Activated naive CD8-positive, alpha-beta T cell treated with anti-CD3 and anti-CD28 coated beads for 36 hours (primary cell): Measurements from ENCODE around the gene TFF3. TPM values are rescaled to one million over a fixed set of nuclear protein-coding genes. Genes with fewer than 3 reads are reported as not detected.

ENCODE experiments used
- DNase-seq: peaks from one replicate; pipeline ENCODE4 v3.0.0; 2021
- H3K27ac Mint-ChIP-seq: one replicate; pipeline ENCODE4 v1.8.0; 2022; ENCODE audit warnings: mild to moderate bottlenecking, moderate library complexity, mixed read lengths
- H3K27me3 Mint-ChIP-seq: one replicate; pipeline ENCODE4 v1.8.0; 2022; ENCODE audit warnings: mild to moderate bottlenecking, mixed read lengths
- H3K36me3 Mint-ChIP-seq: one replicate; pipeline ENCODE4 v1.8.0; 2021; ENCODE audit warnings: mild to moderate bottlenecking, mixed read lengths
- H3K4me1 Mint-ChIP-seq: one replicate; pipeline ENCODE4 v1.8.0; 2021; ENCODE audit warnings: mixed read lengths
- H3K4me3 Mint-ChIP-seq: one replicate; pipeline ENCODE4 v1.8.0; 2022; ENCODE audit warnings: mild to moderate bottlenecking, moderate library complexity, mixed read lengths
- H3K9me3 Mint-ChIP-seq: one replicate; pipeline ENCODE4 v1.8.0; 2022; ENCODE audit warnings: mixed read lengths
- total RNA-seq, 2 experiments: library from RNA; stranded (reverse); gene quantifications; one replicate each; pipeline ENCODE4 v1.2.3, GENCODE V29; 2021

TFF3 gene
- total RNA-seq, 2 experiments from 2014 or later, result not detected

- no peak overlapping the region for H3K4me3 Mint-ChIP-seq
- H3K27ac Mint-ChIP-seq, result no peak overlapping the region
- DNase-seq, result no peak
- H3K36me3 Mint-ChIP-seq, result no peaks in the 10 kb centered on the region
- no peaks in the 10 kb centered on the region for H3K27me3 Mint-ChIP-seq
- no peaks in the 10 kb centered on the region for H3K9me3 Mint-ChIP-seq
- peaks cover 7% of the 10 kb centered on the region for H3K4me1 Mint-ChIP-seq
These were observed 34.0 kb downstream of the TFF3 start for GRCh38 chr21:42281181-42281680.

GRCh38 chr21:42280356-42281180 lies 34.6 kb downstream of the TFF3 start:
- no peak overlapping the region for H3K4me3 Mint-ChIP-seq
- H3K4me1 Mint-ChIP-seq, result peaks cover 2% of the 10 kb centered on the region
- H3K9me3 Mint-ChIP-seq, result no peaks in the 10 kb centered on the region
- H3K36me3 Mint-ChIP-seq, result no peaks in the 10 kb centered on the region
- H3K27ac Mint-ChIP-seq, result no peak overlapping the region
- DNase-seq, result no peak
- no peaks in the 10 kb centered on the region for H3K27me3 Mint-ChIP-seq

GRCh38 chr21:42279888-42280287 lies 35.3 kb downstream of the TFF3 start:
- Mint-ChIP-seq H3K27ac (no peak overlapping the region), H3K9me3 (no peaks in the 10 kb centered on the region), H3K4me1 (no peaks in the 10 kb centered on the region), H3K4me3 (no peak overlapping the region), H3K36me3 (peaks cover 2% of the 10 kb centered on the region), H3K27me3 (no peaks in the 10 kb centered on the region)
- no peak for DNase-seq

DNA sequence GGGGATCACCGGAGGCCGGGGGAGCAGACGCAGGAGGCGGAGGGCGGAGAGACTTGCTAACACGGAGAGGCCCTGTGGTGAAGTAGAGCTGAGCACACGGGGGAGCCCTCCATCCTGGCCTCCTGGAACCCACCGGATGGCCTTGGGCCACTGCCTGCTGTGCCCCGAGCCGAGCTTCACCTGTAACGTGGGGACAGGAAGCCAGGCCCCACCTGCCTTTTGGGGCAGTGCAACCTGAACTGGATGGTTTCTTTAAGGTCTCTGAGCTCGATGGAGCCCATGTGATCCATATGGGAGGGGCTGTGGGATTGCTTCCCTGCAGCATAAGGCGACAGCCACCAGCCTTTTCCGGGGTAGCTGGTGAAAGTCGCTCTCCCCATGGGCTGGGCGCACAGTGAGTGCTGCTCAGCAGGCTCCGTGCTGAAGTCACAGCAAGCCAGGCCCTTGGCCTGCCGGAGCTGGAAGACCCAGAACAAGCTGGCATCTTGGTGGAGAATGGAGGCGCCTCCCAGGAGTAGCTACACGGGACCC lies 35.8 kb downstream of the TFF3 start:
- H3K36me3 Mint-ChIP-seq, result peaks cover 2% of the 10 kb centered on the region
- no peaks in the 10 kb centered on the region for H3K9me3 Mint-ChIP-seq
- H3K4me1 Mint-ChIP-seq, result no peaks in the 10 kb centered on the region
- no peak for DNase-seq
- no peaks in the 10 kb centered on the region for H3K27me3 Mint-ChIP-seq
- H3K27ac Mint-ChIP-seq, result no peak overlapping the region
- H3K4me3 Mint-ChIP-seq, result no peak overlapping the region

- no peaks in the 10 kb centered on the region for H3K4me1 Mint-ChIP-seq
- no peak overlapping the region for H3K4me3 Mint-ChIP-seq
- peaks cover 2% of the 10 kb centered on the region for H3K36me3 Mint-ChIP-seq
- H3K27me3 Mint-ChIP-seq, result no peaks in the 10 kb centered on the region
- H3K27ac Mint-ChIP-seq, result no peak overlapping the region
- DNase-seq, result no peak
- no peaks in the 10 kb centered on the region for H3K9me3 Mint-ChIP-seq
These were observed 36.6 kb downstream of the TFF3 start for GRCh38 chr21:42278451-42279149.

- Mint-ChIP-seq H3K9me3 (no peaks in the 10 kb centered on the region), H3K4me3 (no peak overlapping the region), H3K27me3 (no peaks in the 10 kb centered on the region), H3K27ac (no peak overlapping the region), H3K4me1 (no peaks in the 10 kb centered on the region), H3K36me3 (peaks cover 2% of the 10 kb centered on the region)
- DNase-seq, result no peak
These were observed 37.6 kb downstream of the TFF3 start for GRCh38 chr21:42277593-42277992.

DNA sequence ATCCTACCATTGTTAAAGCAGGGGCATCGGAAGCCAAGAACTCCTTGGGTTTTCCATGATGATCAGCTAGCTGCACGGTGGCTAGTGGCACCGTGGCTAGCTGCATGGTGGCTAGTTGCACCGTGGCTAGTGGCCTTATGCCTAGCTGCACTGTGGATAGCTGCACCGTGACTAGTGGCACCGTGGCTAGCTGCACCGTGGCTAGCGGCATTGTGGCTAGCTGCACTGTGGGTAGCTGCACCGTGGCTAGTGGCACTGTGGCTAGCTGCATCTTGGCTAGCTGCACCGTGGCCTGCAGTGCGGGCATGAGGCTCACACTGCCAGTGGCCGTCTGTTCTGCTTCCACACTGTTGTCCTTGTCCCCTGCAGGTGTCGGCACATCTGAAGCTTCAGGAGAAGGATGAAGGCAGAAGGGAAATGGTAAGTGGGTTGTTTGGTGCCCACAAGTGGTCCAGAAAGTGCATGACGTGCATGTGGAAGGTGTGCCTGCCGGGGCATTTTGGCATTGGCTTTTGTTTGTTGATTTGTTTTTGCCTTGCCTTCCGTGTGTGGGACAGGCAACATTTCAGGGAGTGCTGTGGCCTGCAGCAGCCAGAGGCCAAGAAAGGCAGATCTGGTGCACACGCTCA lies 38.6 kb downstream of the TFF3 start:
- Mint-ChIP-seq H3K4me1 (no peaks in the 10 kb centered on the region), H3K27me3 (no peaks in the 10 kb centered on the region), H3K9me3 (no peaks in the 10 kb centered on the region), H3K4me3 (no peak overlapping the region), H3K36me3 (peaks cover 2% of the 10 kb centered on the region), H3K27ac (no peak overlapping the region)
- DNase-seq, result no peak

DNA sequence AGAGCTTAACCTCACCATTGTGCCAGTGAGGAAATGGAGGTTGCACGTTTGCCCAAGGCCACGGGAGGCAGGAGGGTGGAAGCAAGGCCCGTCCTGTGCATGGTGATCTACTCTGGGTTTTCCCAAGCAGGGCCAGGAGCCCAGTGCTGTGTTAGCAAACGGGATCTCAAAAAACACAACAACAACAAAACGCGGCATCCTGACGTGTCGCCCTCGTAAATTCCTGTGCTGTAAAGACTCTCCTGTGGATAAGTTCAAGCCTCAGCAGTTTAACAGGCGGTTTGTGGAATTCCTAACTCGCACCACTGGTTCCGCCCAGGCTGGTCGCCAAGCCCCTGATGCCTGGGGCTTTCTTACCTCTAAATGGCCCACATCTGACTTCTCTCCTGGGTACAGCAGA lies 39.1 kb downstream of the TFF3 start:
- H3K9me3 Mint-ChIP-seq, result no peaks in the 10 kb centered on the region
- H3K27me3 Mint-ChIP-seq, result no peaks in the 10 kb centered on the region
- no peak overlapping the region for H3K27ac Mint-ChIP-seq
- no peaks in the 10 kb centered on the region for H3K4me1 Mint-ChIP-seq
- DNase-seq, result no peak
- H3K4me3 Mint-ChIP-seq, result no peak overlapping the region
- H3K36me3 Mint-ChIP-seq, result peaks cover 2% of the 10 kb centered on the region

GRCh38 chr21:42272984-42273600 lies 42.1 kb downstream of the TFF3 start:
- Mint-ChIP-seq H3K27ac (no peak overlapping the region), H3K27me3 (no peaks in the 10 kb centered on the region), H3K9me3 (no peaks in the 10 kb centered on the region), H3K4me1 (peaks cover 14% of the 10 kb centered on the region), H3K36me3 (peaks cover 2% of the 10 kb centered on the region), H3K4me3 (no peak overlapping the region)
- DNase-seq, result no peak

DNA sequence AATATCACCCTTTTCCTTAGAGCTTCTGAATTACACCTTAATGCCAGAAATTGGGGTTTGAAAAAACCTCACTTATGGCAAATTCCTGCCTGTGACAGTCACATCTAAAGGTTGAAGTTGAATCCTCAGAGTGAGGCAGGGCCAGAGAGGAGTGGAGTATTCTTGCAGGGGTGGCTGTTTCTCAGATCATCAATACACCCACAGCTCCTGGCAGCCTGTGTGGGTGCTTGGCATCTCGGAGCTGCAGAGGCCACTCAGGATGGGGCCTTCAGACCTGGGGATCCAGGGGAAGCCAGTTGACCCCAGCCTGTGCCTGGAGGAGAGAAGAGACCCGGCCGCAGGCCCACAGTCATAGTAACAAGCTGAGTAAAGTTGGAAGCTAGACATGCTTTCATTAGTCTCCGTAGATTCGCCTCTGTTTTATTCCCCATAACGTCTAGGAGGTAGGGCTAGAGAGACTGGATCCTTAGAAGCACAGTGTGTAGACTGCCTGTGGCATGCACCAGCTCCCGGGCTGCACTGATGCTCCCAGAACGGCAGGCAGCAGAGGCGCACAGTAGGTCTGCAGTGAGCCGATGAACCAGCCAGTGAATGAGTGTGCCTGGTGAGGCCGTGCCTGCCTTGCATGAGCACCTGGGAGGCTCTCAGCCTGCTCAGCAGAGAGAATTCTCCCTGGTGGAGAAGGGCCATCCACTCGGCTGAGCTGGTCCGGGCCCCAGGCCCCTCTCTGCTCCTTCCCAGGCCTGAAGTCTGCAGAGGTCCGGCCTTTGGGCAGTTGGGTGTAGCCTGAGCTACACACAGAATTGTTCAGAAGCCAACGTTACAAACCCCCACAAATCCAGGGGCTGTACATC lies 42.9 kb downstream of the TFF3 start:
- H3K4me3 Mint-ChIP-seq, result no peak overlapping the region
- H3K27me3 Mint-ChIP-seq, result no peaks in the 10 kb centered on the region
- no peak overlapping the region for H3K27ac Mint-ChIP-seq
- H3K9me3 Mint-ChIP-seq, result no peaks in the 10 kb centered on the region
- no peak for DNase-seq
- peaks cover 18% of the 10 kb centered on the region for H3K4me1 Mint-ChIP-seq
- H3K36me3 Mint-ChIP-seq, result peaks cover 2% of the 10 kb centered on the region

DNA sequence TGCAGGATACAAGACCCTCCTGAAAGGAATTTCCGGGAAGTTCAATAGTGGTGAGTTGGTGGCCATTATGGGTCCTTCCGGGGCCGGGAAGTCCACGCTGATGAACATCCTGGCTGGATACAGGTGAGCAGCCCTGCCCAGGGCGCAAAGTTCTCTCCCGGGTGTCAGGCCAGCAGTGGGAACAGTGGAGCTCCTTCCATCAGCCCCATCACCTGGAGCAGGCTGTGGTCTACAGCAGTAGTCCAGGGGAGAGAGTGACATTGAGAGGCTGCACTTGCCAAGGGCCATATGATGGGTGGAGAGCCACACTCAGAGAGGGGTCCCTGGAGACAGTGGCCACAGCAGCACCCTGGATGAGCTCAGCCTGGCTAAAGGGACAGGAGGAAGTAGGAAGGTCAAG lies 44.1 kb downstream of the TFF3 start:
- Mint-ChIP-seq H3K27ac (no peak overlapping the region), H3K36me3 (peaks cover 4% of the 10 kb centered on the region), H3K4me3 (no peak overlapping the region), H3K4me1 (peaks cover 28% of the 10 kb centered on the region), H3K27me3 (no peaks in the 10 kb centered on the region), H3K9me3 (no peaks in the 10 kb centered on the region)
- DNase-seq, result no peak

DNA sequence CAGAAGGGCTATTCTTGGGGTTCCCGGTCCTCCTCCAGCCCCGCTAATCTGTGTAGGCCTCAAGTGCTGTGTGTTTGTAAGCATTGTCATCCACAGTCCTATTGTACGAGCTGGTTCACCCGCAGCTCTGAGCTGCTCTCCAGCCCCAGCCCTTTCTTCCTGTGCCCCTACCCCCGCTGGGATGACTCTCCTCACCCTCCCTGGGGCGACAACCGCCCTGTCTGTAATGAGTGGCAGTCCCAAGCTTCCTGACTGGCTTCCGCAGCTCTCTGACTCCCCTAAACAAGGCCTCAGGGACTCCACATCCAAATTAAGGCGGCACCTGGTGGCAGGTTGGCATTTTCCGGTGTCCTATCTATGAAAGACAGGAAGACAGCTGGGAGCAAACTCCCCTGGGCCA lies 45.8 kb downstream of the TFF3 start:
- Mint-ChIP-seq H3K4me1 (peaks cover 30% of the 10 kb centered on the region), H3K27ac (peak overlapping the region; percentile 87), H3K9me3 (no peaks in the 10 kb centered on the region), H3K27me3 (no peaks in the 10 kb centered on the region), H3K4me3 (no peak overlapping the region), H3K36me3 (peaks cover 2% of the 10 kb centered on the region)
- DNase-seq, result no peak

DNA sequence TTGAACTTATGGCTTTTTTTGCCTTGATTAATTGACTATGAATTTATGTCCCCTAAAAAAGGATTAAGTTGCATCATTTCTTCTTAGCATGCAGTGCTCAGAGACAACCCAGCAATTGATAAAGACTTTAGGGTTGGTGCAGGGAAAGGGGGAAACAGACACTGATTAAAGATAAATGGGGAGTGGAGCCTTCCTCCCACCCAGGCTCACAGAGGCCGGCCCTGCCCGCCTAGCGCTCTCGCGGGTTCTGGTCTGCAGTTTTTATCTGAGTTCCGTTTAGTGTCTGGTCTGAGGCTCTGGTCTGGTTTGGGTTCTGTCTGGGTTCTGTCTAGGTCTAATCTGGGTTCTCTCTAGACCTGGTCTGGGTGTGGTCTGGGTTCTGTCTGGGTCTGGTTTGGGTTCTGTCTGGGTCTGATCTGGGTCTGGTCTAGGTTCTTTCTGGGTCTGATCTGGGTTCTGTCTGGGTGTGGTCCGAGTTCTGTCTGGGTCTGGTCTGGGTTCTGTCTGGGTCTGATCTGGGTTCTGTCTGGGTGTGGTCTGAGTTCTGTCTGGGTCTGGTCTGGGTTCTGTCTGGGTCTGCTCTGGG lies 48.1 kb downstream of the TFF3 start:
- no peak overlapping the region for H3K27ac Mint-ChIP-seq
- no peak overlapping the region for H3K4me3 Mint-ChIP-seq

More for the DNA sequence above, 48.1 kb downstream of the TFF3 start:
- Mint-ChIP-seq H3K4me1 (peaks cover 30% of the 10 kb centered on the region), H3K36me3 (peaks cover 2% of the 10 kb centered on the region), H3K27me3 (no peaks in the 10 kb centered on the region), H3K9me3 (no peaks in the 10 kb centered on the region)
- no peak for DNase-seq
